ENCODE results near the gene PTPRN2.

DNA sequence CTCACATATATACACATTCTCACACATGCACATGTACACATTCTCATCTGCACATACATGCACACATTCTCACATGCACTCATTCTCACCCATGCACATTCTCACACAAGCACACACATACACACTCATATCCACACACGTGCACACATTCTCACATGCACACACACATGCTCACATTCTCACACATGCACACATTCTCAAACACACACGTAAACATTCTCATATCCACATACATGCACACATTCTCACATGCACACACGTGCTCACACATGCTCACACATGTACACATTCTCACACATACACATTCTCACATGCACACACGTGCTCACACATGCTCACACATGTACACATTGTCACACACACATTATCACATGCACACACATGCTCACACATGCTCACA lies 260.6 kb downstream of the PTPRN2 start:
- no peak for TF ChIP-seq NRF1 (conservative IDR thresholded peaks at IDR 0.05 in 1 of 2, IDR thresholded peaks at IDR 0.05 in 1 of 2)
- TF ChIP-seq, protein P1, sequence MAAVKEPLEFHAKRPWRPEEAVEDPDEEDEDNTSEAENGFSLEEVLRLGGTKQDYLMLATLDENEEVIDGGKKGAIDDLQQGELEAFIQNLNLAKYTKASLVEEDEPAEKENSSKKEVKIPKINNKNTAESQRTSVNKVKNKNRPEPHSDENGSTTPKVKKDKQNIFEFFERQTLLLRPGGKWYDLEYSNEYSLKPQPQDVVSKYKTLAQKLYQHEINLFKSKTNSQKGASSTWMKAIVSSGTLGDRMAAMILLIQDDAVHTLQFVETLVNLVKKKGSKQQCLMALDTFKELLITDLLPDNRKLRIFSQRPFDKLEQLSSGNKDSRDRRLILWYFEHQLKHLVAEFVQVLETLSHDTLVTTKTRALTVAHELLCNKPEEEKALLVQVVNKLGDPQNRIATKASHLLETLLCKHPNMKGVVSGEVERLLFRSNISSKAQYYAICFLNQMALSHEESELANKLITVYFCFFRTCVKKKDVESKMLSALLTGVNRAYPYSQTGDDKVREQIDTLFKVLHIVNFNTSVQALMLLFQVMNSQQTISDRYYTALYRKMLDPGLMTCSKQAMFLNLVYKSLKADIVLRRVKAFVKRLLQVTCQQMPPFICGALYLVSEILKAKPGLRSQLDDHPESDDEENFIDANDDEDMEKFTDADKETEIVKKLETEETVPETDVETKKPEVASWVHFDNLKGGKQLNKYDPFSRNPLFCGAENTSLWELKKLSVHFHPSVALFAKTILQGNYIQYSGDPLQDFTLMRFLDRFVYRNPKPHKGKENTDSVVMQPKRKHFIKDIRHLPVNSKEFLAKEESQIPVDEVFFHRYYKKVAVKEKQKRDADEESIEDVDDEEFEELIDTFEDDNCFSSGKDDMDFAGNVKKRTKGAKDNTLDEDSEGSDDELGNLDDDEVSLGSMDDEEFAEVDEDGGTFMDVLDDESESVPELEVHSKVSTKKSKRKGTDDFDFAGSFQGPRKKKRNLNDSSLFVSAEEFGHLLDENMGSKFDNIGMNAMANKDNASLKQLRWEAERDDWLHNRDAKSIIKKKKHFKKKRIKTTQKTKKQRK (IDR thresholded peaks at IDR 0.05; ENCODE audit: borderline replicate concordance, low read depth, low read length) = no peak
- no peak for TF ChIP-seq SMAD2 (IDR thresholded peaks at IDR 0.05; ENCODE audit: low read depth, low read length)
- no peak for TF ChIP-seq ZZZ3 (IDR thresholded peaks at IDR 0.05)
- TF ChIP-seq SMARCB1 (IDR thresholded peaks at IDR 0.05; ENCODE audit: insufficient read length, low read depth) = no peak
- no peak for TF ChIP-seq SMC3 (conservative IDR thresholded peaks at IDR 0.05; ENCODE audit: insufficient read depth, low read depth, low read length)
